Astrocyte of the hippocampus (primary cell): Measurements from ENCODE around the gene CLCN2.

Source experiments
- DNase-seq: peaks from one replicate; pipeline ENCODE4 v3.0.0; 2011; ENCODE audit warnings: low read depth, low spot score

CLCN2 gene

DNA sequence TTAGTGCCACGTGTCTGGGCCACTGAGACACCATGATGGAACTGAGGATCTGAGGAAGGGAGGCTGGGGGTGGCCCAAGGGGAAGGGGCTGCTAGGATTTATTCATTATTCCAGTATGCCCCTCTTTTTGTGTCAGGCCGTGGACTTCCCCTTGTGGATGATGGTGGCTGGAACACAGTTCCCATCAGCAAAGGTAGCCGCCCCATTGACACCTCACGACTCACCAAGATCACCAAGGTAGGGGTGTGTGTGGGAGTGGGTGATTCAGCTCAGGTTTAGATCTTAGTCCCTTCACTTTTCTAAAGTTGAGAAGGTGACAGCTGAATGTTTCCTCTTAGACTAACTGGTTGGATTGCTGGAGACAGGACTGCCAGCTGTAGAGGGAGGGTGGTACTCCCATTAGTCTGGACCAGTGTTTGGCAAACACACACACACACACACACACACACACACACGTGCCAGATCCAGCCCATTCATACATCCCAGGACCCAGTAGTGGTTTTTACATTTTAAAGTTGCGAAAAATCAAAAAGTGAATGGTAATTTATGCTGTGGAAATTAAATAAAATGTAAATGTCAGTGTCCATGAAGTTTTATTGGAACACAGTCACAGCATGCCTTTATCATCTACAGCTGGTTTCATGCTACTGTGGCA, 35.6 kb downstream of the CLCN2 start:
- no peak for DNase-seq

DNA sequence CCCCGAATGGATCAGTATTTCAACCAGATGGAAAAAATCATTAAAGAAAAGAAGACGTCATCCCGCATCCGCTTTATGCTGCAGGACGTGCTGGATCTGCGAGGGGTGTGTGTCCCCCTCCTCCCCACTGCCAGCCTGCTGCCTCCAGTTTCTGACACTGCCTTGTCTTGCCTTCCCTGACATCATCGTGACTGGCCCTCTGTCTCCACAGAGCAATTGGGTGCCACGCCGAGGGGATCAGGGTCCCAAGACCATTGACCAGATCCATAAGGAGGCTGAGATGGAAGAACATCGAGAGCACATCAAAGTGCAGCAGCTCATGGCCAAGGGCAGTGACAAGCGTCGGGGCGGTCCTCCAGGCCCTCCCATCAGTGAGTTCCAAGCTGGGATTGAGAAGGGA, 36.1 kb downstream of the CLCN2 start:
- no peak for DNase-seq

- no peak for DNase-seq
Observed at GRCh38 chr3:184323696-184324095, 37.7 kb downstream of the CLCN2 start.

DNA sequence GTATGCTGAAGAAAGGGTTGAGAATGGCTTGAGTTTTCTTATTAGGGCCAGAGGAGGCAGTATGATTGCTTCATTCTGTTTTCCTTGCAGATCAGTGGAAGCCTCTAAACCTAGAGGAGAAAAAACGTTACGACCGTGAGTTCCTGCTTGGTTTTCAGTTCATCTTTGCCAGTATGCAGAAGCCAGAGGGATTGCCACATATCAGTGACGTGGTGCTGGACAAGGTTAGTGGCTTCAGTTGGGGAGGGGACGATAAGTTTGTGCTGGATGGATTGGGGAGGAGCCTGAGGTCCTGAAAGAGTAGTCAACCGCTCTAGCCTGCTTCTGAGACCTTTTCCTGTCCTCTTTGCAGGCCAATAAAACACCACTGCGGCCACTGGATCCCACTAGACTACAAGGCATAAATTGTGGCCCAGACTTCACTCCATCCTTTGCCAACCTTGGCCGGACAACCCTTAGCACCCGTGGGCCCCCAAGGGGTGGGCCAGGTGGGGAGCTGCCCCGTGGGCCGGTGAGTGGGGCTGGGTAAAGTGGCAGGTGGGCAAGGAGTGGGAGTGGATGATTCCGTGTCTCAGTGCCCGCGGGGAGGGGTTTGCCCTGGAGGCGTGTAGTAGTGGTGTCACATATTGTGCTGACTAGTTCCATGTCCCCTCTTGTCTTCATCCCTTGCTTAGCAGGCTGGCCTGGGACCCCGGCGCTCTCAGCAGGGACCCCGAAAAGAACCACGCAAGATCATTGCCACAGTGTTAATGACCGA, 38.5 kb downstream of the CLCN2 start:
- no peak for DNase-seq

DNA sequence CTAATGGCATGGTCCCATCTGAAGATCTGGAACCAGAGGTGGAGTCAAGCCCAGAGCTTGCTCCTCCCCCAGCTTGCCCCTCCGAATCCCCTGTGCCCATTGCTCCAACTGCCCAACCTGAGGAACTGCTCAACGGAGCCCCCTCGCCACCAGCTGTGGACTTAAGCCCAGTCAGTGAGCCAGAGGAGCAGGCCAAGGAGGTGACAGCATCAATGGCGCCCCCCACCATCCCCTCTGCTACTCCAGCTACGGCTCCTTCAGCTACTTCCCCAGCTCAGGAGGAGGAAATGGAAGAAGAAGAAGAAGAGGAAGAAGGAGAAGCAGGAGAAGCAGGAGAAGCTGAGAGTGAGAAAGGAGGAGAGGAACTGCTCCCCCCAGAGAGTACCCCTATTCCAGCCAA, 39.7 kb downstream of the CLCN2 start:
- no peak for DNase-seq

GRCh38 chr3:184320104-184320445, 41.3 kb downstream of the CLCN2 start:
- DNase-seq: peak; percentile 99

- DNase-seq: no peak
Observed at GRCh38 chr3:184317201-184317600, 44.2 kb downstream of the CLCN2 start.

DNA sequence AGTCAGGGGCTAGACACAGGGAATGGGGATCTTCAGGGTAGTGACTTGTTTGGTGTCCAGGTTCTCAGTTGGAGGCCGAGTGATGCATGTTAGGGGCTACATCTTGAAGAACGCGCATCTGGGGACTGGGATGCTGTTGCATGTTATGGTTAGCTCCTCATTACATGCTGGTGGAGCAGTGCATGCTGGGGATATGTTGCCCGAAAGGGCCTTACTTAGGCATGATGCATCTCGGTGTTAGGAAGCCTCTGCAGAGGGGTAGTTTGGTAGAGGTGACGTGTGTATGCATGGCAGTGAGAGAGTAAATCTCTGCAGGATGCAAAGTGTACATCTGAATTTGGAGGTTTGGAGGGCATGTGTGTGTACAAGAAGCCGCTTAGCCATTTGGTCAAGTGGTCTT, 44.6 kb downstream of the CLCN2 start:
- DNase-seq: no peak

- peak; percentile 28 for DNase-seq
Observed at GRCh38 chr3:184315871-184316661, 45.3 kb downstream of the CLCN2 start.

DNA sequence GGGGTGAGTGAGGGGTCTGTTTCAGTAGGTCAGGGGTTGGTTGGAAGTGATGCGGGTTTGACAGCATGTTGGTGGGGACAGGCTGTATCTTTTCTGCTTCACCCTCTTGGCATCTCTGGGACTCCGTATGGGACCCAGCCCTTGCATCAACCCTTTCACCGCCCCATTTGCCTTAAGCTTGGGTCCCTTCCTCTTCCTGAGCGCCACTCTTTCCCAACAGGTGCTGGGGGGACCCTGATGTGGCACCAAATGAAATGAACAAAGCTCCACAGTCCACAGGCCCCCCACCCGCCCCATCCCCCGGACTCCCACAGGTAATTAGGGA, 45.9 kb downstream of the CLCN2 start:
- no peak for DNase-seq

DNA sequence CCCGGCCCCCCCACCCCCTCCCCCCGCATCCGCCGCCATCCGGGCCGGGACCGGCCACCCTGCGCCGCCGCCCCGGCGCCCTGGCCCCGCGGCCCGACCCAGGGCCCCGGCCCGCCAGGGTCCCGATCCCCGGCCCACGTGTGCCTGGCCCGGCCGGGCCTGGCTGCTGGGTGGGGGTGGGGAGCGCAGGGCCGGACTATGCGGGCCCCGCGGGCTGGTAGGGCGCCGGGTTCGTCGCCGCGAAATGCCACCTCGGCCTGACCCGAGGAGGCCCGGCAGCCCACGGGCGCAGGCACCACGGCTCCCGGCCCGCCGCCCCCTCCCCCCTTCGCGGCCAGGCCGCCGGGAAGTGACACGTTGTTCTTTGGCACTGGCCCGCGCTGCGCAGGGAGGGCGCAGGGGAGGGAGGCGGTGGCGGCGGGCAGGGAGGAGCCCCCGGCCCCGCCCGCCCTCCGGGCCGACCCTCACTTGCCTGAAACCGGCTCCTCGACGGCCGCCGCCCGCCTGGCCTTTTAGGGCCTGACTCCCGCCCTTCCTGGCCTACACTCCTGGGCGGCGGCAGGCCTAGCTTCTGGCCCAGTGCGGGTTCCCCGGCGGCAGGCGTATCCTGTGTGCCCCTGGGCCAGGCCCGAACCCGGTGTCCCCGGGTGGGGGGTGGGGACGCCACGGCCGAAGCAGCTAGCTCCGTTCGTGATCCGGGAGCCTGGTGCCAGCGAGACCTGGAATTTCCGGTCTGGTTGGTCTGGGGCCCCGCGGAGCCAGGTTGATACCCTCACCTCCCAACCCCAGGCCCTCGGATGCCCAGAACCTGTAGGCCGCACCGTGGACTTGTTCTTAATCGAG, 46.5 kb downstream of the CLCN2 start:
- DNase-seq: peak; percentile 94

DNA sequence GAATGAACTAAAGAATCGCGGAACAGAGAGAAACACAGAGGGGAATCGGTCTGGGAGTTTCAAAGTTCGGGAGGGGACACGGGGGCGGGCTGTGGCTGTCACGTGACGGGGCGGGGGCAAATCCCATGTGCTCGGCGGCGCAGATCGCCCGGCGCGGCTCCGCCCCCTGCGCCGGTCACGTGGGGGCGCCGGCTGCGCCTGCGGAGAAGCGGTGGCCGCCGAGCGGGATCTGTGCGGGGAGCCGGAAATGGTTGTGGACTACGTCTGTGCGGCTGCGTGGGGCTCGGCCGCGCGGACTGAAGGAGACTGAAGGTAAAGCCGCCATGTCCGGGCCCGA, 47.1 kb downstream of the CLCN2 start, which contains the start of gene EIF4G1:
Gene EIF4G1 (plus strand): TSS at position 244 of the 337 bp plus-strand sequence. CDS start 1,191 bp downstream, outside the sequence.
- peak; percentile 98 for DNase-seq

GRCh38 chr3:184311633-184312032, 49.8 kb downstream of the CLCN2 start:
- no peak for DNase-seq

DNA sequence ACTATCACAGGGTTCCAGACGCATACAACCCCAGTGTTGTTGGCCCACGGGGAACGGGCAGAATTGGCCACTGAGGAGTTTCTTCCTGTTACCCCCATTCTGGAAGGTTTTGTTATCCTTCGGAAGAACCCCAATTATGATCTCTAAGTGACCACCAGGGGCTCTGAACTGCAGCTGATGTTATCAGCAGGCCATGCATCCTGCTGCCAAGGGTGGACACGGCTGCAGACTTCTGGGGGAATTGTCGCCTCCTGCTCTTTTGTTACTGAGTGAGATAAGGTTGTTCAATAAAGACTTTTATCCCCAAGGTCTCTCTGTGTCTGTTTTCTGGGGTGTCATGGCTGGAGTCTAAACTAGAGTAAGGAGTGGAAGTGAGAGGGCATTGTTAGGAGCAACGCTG, 52.7 kb downstream of the CLCN2 start:
- DNase-seq: no peak

GRCh38 chr3:184307915-184308314, 53.5 kb downstream of the CLCN2 start:
- DNase-seq: no peak

- no peak for DNase-seq
Observed at GRCh38 chr3:184306341-184306972, 54.9 kb downstream of the CLCN2 start.

DNA sequence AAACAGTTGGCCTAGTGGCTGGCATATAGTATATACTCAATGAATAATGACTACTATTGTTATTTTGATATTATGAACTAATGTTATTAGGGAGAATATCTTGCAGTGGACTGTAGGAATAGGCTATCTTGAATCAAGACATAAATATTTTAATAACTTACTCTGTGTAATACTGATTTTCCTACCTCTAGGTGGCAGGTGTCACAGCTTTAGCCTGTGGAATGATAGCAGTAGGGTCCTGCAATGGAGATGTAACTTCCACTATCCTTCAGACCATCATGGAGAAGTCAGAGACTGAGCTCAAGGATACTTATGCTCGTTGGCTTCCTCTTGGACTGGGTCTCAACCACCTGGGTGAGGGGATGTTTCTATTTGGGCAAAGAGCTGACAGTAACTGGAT, 55.8 kb downstream of the CLCN2 start:
- DNase-seq: peak; percentile 22

DNA sequence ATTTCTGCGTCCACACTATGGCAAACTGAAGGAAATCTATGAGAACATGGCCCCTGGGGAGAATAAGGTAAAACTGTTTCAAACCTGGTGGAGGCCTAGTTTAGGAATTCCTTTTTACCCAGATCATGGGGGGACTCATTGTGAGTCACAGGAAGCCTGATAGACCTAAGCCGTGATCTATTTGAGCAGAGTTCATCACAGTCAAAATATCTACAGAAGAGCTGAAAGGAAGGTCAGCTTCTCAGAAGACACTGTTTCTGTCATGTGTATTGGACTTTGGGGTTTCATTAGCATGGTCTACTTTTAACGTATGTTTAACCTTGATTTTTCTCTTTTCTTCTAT, 61.1 kb downstream of the CLCN2 start:
- DNase-seq: peak; percentile 28

GRCh38 chr3:184299488-184300377, 61.7 kb downstream of the CLCN2 start:
- DNase-seq: peak; percentile 46

GRCh38 chr3:184298759-184299487, 62.5 kb downstream of the CLCN2 start, which contains the start of gene PSMD2:
TSS of gene PSMD2 (plus strand) at chr3:184299241. CDS start at chr3:184299267, 26 bp downstream.
- peak; percentile 99 for DNase-seq
